GM12873 (cell line): ENCODE results near the gene CAPN14.

Experiments
- TF ChIP-seq, protein P1 (sequence below): IDR thresholded peaks from 2 replicates; pipeline ENCODE4 v1.5.1; 2012; ENCODE audit warnings: low read depth, mild to moderate bottlenecking, moderate library complexity, low read length, control low read depth; ENCODE audit not compliant: insufficient read depth; ENCODE audit errors: missing control alignments

CAPN14 gene

DNA sequence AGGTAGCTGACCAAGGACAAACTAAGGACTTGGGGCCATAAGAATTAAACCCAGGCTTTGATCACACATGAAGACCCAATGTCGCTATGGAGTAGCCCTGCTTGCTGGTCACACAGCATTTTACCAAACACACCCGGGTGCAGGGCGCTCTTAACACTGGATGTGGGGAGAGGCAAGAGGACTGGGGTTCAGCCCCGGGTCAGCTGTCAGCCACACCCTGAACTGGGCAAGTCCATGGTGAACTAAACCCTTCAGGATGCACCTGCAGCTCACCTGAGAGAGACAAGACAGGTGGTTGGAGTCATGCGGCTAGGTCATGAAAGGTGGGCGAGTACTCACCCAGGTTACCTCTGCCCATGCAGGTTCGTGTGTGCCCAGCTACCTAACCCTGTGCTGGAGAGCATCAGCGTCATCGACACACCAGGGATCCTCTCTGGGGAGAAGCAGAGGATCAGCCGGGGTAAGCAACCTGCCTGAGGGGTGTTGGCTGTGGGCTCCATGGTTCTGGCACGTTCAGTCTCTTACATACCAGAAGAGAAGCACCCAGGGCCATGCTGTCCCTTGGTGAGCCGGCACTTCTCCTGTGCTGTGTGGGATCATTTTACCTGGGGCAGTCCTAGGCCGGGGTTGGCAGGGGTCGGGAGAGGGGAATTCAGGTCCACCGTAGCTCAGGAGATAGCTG, 31.8 kb upstream of the CAPN14 start:
- TF ChIP-seq, protein P1, sequence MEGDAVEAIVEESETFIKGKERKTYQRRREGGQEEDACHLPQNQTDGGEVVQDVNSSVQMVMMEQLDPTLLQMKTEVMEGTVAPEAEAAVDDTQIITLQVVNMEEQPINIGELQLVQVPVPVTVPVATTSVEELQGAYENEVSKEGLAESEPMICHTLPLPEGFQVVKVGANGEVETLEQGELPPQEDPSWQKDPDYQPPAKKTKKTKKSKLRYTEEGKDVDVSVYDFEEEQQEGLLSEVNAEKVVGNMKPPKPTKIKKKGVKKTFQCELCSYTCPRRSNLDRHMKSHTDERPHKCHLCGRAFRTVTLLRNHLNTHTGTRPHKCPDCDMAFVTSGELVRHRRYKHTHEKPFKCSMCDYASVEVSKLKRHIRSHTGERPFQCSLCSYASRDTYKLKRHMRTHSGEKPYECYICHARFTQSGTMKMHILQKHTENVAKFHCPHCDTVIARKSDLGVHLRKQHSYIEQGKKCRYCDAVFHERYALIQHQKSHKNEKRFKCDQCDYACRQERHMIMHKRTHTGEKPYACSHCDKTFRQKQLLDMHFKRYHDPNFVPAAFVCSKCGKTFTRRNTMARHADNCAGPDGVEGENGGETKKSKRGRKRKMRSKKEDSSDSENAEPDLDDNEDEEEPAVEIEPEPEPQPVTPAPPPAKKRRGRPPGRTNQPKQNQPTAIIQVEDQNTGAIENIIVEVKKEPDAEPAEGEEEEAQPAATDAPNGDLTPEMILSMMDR: no peak

DNA sequence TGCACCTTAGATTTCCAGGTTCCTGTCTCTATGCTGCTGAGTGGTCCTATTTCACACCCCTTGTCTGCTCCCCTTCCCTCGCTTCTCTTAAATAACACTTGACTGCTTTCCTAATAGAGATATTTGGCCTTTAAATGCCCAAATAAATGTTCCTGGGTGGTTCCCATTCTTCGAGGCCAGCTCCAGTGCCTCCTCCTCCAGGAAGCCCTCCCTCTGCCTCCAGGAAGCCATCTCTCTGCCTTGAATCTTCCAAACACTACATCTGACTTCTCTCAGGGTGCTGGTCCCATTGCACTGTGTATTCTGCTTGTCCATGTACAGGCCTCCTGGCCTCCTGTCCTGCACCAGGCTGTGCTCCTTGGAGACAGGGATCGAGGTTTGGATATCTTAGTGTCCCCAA, 30.8 kb upstream of the CAPN14 start:
- TF ChIP-seq, protein P1: no peak

DNA sequence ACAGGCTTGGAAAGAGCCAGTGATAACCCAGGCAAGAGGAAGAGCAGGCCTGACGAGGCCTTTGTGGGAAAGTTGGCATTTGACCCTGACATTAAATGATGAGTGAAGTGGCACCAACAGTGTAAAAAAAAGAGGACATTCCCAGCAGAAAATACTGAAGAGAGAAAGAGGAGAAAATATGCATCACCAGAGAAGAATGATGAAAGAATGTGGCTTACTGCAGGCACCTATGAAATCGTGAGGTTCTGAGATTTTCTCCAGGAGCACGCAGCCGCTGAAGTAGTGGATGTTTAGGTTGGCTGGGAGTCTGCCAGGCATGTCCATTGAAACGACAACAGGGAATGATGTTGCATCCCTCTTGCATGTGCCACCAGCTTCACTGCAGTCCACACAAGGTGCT, 30.4 kb upstream of the CAPN14 start:
- TF ChIP-seq, protein P1: no peak

DNA sequence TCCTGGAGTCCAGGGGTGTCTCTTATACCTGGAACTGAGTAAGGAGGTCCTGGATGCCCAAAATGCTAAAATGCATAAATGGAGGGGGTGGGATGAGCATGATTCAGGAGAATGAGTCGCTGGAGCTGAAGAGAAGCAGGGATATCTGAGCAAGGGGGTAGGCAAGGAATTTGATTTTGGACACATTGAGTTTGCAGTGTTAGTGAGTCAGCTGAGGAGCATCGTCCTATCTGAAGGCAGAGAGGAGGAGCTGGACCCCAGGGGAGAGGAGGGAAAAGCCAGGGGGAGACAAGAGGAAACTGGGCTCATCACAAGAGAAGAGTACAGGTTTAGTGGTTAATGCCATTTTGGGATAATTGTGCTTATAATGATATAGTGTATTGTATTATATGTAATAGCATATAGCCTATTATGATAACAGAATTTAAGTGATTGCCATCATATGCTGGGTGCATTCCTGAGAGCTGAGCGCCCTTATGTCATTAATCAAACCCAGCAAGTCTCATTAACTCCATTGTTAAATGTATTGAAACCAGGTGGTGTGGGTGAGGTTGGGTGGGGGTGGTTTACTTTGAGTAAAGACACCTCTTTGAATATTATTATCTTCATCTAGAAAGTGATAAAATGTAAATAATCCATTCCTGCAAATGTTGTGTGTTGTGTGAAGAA, 29.0 kb upstream of the CAPN14 start:
- TF ChIP-seq, protein P1: no peak

DNA sequence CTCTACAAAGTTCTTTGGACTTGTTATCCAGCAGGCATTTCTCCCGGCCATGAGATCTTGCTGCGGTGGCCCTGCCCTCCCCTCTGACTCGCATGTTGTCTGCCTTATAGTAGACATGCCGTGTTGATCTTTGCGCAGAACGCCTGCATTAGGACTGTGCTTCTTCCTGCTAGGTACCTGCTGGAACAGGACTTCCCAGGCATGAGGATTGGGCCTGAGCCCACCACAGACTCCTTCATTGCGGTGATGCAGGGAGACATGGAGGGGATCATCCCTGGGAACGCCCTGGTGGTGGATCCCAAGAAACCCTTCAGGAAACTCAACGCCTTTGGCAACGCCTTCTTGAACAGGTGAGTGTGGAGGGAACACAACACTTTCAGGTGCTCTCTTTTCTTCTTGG, 26.8 kb upstream of the CAPN14 start:
- TF ChIP-seq, protein P1: no peak

DNA sequence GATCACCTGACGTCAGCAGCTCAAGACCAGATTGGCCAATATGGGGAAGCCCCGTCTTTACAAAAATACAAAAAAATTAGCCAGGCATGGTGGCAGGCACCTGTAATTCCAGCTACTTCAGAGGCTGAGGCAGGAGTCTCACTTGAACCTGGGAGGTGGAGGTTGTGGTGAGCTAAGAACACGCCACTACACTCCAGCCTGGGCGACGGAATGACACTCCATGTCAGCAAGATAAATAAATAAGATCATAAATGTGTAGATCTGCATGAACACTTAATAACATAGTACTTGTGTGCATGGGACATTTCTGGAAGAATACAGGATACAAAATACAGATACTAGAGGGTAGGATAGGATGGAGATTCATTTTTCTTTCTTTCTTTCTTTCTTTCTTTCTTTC, 25.7 kb upstream of the CAPN14 start:
- TF ChIP-seq, protein P1: no peak

DNA sequence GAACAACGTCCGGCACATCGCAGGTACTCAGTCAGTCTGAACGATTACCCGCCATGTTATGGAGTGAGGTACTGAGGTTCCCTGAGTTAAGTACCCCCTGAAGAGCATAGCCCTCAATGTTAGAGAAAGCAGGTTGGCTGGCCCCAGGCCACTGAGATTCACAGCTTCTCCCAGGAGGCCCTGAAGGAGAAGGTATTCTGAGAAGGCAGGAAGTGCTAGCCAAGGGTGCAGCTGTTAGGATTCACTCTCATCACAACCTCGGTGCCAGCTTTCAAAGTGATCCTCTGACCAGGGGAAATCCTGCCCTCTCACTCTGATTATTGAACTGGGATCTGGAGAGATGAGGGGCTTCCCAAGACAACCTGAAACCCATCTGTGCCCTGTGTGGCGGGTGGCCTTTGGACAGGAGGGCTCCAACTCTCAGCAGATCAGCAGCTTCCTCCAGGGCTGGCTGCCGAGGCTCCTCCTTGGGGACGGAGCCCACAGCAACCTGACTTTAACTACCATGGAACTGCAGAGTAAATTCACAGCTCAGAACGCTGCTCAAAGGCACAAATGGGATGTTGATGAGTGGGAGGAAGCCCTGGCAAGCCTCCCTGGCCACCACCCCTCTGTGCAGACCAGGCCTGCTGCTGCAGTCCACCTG, 24.4 kb upstream of the CAPN14 start:
- TF ChIP-seq, protein P1: no peak
